Gastroesophageal sphincter (tissue), 3 donors: Measurements from ENCODE around the gene TEFM.

Experiments used
- CTCF ChIP-seq, 4 experiments: fragments of 200-600 bp in 2 of 4; fragments of 450-650 bp in 2 of 4; sonication (generic) in 1 of 4; IDR thresholded peaks; one replicate each; pipeline ENCODE4 v1.5.1; 2017 to 2019; ENCODE audit warnings: antibody characterized with exemption in 4 of 4, mild to moderate bottlenecking in 2 of 4, moderate library complexity in 2 of 4
- EP300 ChIP-seq: sonication (generic); formaldehyde crosslinking; IDR thresholded peaks from one replicate; pipeline ENCODE4 v1.6.1; 2017; ENCODE audit warnings: antibody characterized with exemption, mild to moderate bottlenecking
- POLR2A ChIP-seq, 2 donors: fragments of 450-650 bp; IDR thresholded peaks; one replicate each; pipeline ENCODE4 v1.6.1; 2017; ENCODE audit warnings: antibody characterized with exemption in 2 of 2, mild to moderate bottlenecking in 2 of 2, moderate library complexity in 1 of 2
- POLR2AphosphoS5 ChIP-seq: sonication (generic); formaldehyde crosslinking; IDR thresholded peaks from one replicate; pipeline ENCODE4 v1.6.1; 2017; ENCODE audit warnings: antibody characterized with exemption

- TF ChIP-seq CTCF (IDR thresholded peaks at IDR 0.05) (no peak), POLR2A (IDR thresholded peaks at IDR 0.05) (no peak), POLR2AphosphoS5 (no peak), EP300 (no peak)
These were observed 8.7 kb downstream of the TEFM start for GRCh38 chr17:30897311-30897710.
